Transverse colon (tissue), 4 donors: Measurements from ENCODE around the gene CTRB1. TPM values are rescaled to one million over a fixed set of nuclear protein-coding genes. Genes with fewer than 3 reads are reported as not detected.

Source experiments
- DNase-seq: peaks from one replicate; pipeline ENCODE4 v3.0.0-alpha.2; 2019
- H3K27ac ChIP-seq, 4 donors: fragments of 200-600 bp; sonication (generic); 2 replicates each; pipeline ENCODE4 v1.5.1; 2016 to 2018; ENCODE audit warnings: inconsistent platforms in 4 of 4
- H3K27me3 ChIP-seq: fragments of 200-600 bp; sonication (generic); 2 replicates; pipeline ENCODE4 v1.5.1; 2017; ENCODE audit warnings: inconsistent platforms
- H3K36me3 ChIP-seq, 4 donors: fragments of 200-600 bp; sonication (generic); 2 replicates each; pipeline ENCODE4 v1.5.1; 2017 to 2019; ENCODE audit warnings: inconsistent platforms in 4 of 4
- H3K4me1 ChIP-seq, 4 donors: fragments of 200-600 bp; sonication (generic); 2 replicates each; pipeline ENCODE4 v1.5.1; 2017 to 2020; ENCODE audit warnings: inconsistent platforms in 4 of 4
- H3K4me3 ChIP-seq, 4 donors: fragments of 200-600 bp; sonication (generic); 1 replicate in 1 of 4; 2 replicates in 3 of 4; pipeline versions ENCODE4 v1.5.1 to v1.6.1; 2017 to 2019; ENCODE audit warnings: inconsistent platforms in 4 of 4
- H3K9me3 ChIP-seq, 2 donors: fragments of 200-600 bp; sonication (generic); 2 replicates each; pipeline ENCODE4 v1.5.1; 2017 to 2019; ENCODE audit warnings: inconsistent platforms in 2 of 2
- CTCF ChIP-seq, 5 experiments: fragments of 200-600 bp in 3 of 5; fragments of 450-650 bp in 2 of 5; sonication (generic) in 3 of 5; IDR thresholded peaks; 1 replicate in 2 of 5; 2 replicates in 3 of 5; pipeline ENCODE4 v1.5.1; 2016 to 2017; ENCODE audit warnings: antibody characterized with exemption in 5 of 5, inconsistent platforms in 3 of 5, mild to moderate bottlenecking in 2 of 5, moderate library complexity in 1 of 5
- EP300 ChIP-seq: sonication (generic); formaldehyde crosslinking; IDR thresholded peaks from one replicate; pipeline ENCODE4 v1.6.1; 2017; ENCODE audit warnings: antibody characterized with exemption, low read depth
- POLR2A ChIP-seq: fragments of 450-650 bp; IDR thresholded peaks from one replicate; pipeline ENCODE4 v1.6.1; 2016; ENCODE audit warnings: antibody characterized with exemption, mild to moderate bottlenecking, moderate library complexity
- POLR2AphosphoS5 ChIP-seq, 3 donors: sonication (generic); formaldehyde crosslinking; IDR thresholded peaks; one replicate each; pipeline ENCODE4 v1.6.1; 2016; ENCODE audit warnings: antibody characterized with exemption in 3 of 3
- WGBS, 2 donors: methylation state at CpG; one replicate each; pipeline ENCODE4 v1.1.5; 2018; ENCODE audit warnings: low coverage in 1 of 2; 5-methylcytosine and 5-hydroxymethylcytosine counted together
- in situ Hi-C, 4 donors: fragments of 200-750 bp; cut with MboI; loops; one replicate each; pipeline versions ENCODE4 v1.15.0 to v1.15.1; 2017; ENCODE audit warnings: low sequenced_read_pairs in 3 of 4, low pct_ligation_motif_present in 1 of 4, low pct_unique_long_range_greater_than_20kb in 1 of 4
- intact Hi-C: fragments of 100-400 bp; cut with DNase I; formaldehyde crosslinking; loops from one replicate; pipeline ENCODE4 v1.15.1; 2023; ENCODE audit warnings: low total_unique reads
- total RNA-seq, 4 donors: library from RNA; depleted of rRNA; stranded (reverse); fragments of >200 nt; gene quantifications; one replicate each; pipeline ENCODE4 v1.1.0, GENCODE V29; 2016

The CTRB1 gene
- total RNA-seq, 4 donors from 2014 or later: not detected

- DNase-seq: no peak
- 81% methylated on average over 5 of the region's 5 CpGs; no CpG with 5 or more reads in 1 of the 2 donors for WGBS, 2 donors
- no peaks in the 10 kb centered on the region for H3K36me3 ChIP-seq
- TF ChIP-seq POLR2A: no peak
- TF ChIP-seq EP300: no peak
- TF ChIP-seq POLR2AphosphoS5 (IDR thresholded peaks at IDR 0.05): no peak
- TF ChIP-seq CTCF (IDR thresholded peaks at IDR 0.05): no peak
- H3K9me3 ChIP-seq: no peaks in the 10 kb centered on the region
- peaks cover 76 to 93% (median 86%) of the 10 kb centered on the region in 4 donors for H3K4me1 ChIP-seq
- no peaks in the 10 kb centered on the region for H3K27me3 ChIP-seq
- H3K27ac ChIP-seq: peak overlapping the region; percentile 94 to 97 (median 96)
- peak overlapping the region in 3 of 4 donors; percentile 78 to 91 (median 87) for H3K4me3 ChIP-seq
- intact Hi-C loops (no loop called here), in situ Hi-C loops (loop anchor here in 1 of 4 donors (10.0 kb wide), 1 partner anchor 135 kb away; no protein-coding TSS in a partner anchor)
Measured at GRCh38 chr16:75249441-75249840, 30.7 kb downstream of the CTRB1 start.

GRCh38 chr16:75250089-75250808, 31.5 kb downstream of the CTRB1 start:
- Histone ChIP-seq H3K27ac (peak overlapping the region; percentile 94 to 97 (median 96)), H3K4me1 (peaks cover 73 to 93% (median 84%) of the 10 kb centered on the region in 4 donors), H3K36me3 (no peaks in the 10 kb centered on the region), H3K4me3 (peak overlapping the region; percentile 78 to 91 (median 86)), H3K27me3 (no peaks in the 10 kb centered on the region), H3K9me3 (no peaks in the 10 kb centered on the region)
- 6% methylated on average over 26 of the region's 29 CpGs; no CpG with 5 or more reads in 1 of the 2 donors for WGBS, 2 donors
- in situ Hi-C loops (no loop called here), intact Hi-C loops (no loop called here)
- TF ChIP-seq POLR2A: peak; percentile 37
- peak; percentile 31 to 69 (median 65) for TF ChIP-seq POLR2AphosphoS5 (IDR thresholded peaks at IDR 0.05)
- no peak for TF ChIP-seq CTCF (IDR thresholded peaks at IDR 0.05)
- DNase-seq: peak; percentile 81

- TF ChIP-seq CTCF (IDR thresholded peaks at IDR 0.05) (no peak), POLR2AphosphoS5 (IDR thresholded peaks at IDR 0.05) (peak in 2 of 3 donors; percentile 64 to 70), EP300 (no peak), POLR2A (peak; percentile 62)
- Histone ChIP-seq H3K4me3 (peak overlapping the region; percentile 78 to 91 (median 86)), H3K27ac (peak overlapping the region; percentile 94 to 97 (median 96)), H3K9me3 (no peaks in the 10 kb centered on the region), H3K27me3 (no peaks in the 10 kb centered on the region), H3K36me3 (no peaks in the 10 kb centered on the region), H3K4me1 (peaks cover 67 to 90% (median 81%) of the 10 kb centered on the region in 4 donors)
- peak; percentile 77 for DNase-seq
- 0% methylated on average over 29 of the region's 59 CpGs; no CpG with 5 or more reads in 1 of the 2 donors for WGBS, 2 donors
- in situ Hi-C loops: no loop called here
- intact Hi-C loops: no loop called here
Measured at GRCh38 chr16:75250809-75251279, 32.1 kb downstream of the CTRB1 start.

GRCh38 chr16:75251280-75252048, 32.7 kb downstream of the CTRB1 start, which contains the start of gene BCAR1:
Gene BCAR1, minus strand, starts transcription at chr16:75251624. Its CDS starts 142 bp downstream, at chr16:75251482.
- TF ChIP-seq POLR2A (no peak), CTCF (IDR thresholded peaks at IDR 0.05) (no peak), EP300 (no peak), POLR2AphosphoS5 (IDR thresholded peaks at IDR 0.05) (peak in 2 of 3 donors; percentile 38 to 72)
- peaks cover 66 to 90% (median 79%) of the 10 kb centered on the region in 4 donors for H3K4me1 ChIP-seq
- H3K27me3 ChIP-seq: no peaks in the 10 kb centered on the region
- peak; percentile 88 for DNase-seq
- H3K4me3 ChIP-seq: peak within 1 kb of the TSS; percentile 78 to 91 (median 86)
- in situ Hi-C loops (no loop called here), intact Hi-C loops (no loop called here)
- 3% methylated on average over 34 of the region's 84 CpGs; no CpG with 5 or more reads in 1 of the 2 donors for WGBS, 2 donors
- H3K9me3 ChIP-seq: no peaks in the 10 kb centered on the region
- no peaks in the 10 kb centered on the region for H3K36me3 ChIP-seq
- H3K27ac ChIP-seq: peak within 1 kb of the TSS; percentile 94 to 97 (median 96)
